HepG2 (cell line): Measurements from ENCODE around the gene IVD. TPM values are rescaled to one million over a fixed set of nuclear protein-coding genes. Genes with fewer than 3 reads are reported as not detected.

ENCODE experiments used
- ATAC-seq: fragments of 200-7000 bp; cut with Tn5 transposase; 3 replicates; pipeline ENCODE4 v1.9.1; 2020; ENCODE audit warnings: mild to moderate bottlenecking, moderate library complexity
- BruUV-seq: library from RNA; stranded (reverse); fragments of 400-500 nt; replicated peaks from 2 replicates; lab custom pipeline; 2021; lab: Mats Ljungman, UMichigan
- CTCF ChIA-PET: fragments of 300-600 bp; formaldehyde crosslinking; extraction: SDS; loops from one replicate; lab custom pipeline; 2021; ENCODE audit warnings: low total read pairs, inconsistent platforms, low intra/inter-chr PET ratio; lab: Yijun Ruan, JAX
- POLR2A ChIA-PET: fragments of 350-600 bp; sonication (Branson Sonifier 250); formaldehyde crosslinking; loops from one replicate; lab custom pipeline; 2020; ENCODE audit warnings: antibody characterized with exemption, inconsistent platforms; lab: Yijun Ruan, JAX
- DNase-seq: peaks from one replicate; pipeline ENCODE4 v3.0.0-alpha.2; 2015; ENCODE audit warnings: low spot score
- FAIRE-seq: peaks from 3 replicates; lab custom pipeline; 2011; peaks lifted over from hg19 to GRCh38; lab: Jason Lieb, UNC
- H2AFZ ChIP-seq: one replicate; pipeline ENCODE4 v1.6.1; 2011; ENCODE audit warnings: low read length, inconsistent platforms
- H3K27ac ChIP-seq: fragments of 300-600 bp; 3 replicates; pipeline ENCODE4 v1.8.0; 2011; ENCODE audit warnings: mixed run types, mild to moderate bottlenecking, mixed read lengths, low read length, inconsistent platforms; ENCODE audit not compliant: insufficient read depth; ENCODE audit errors: extremely low read length
- H3K27me3 ChIP-seq, 2 experiments: fragments of 200-600 bp in 1 of 2; 2 replicates in 1 of 2; 3 replicates in 1 of 2; pipeline versions ENCODE4 v1.6.0 to v1.8.0; 2011; ENCODE audit warnings: low read length in 2 of 2, mild to moderate bottlenecking in 2 of 2, moderate library complexity in 2 of 2, inconsistent platforms in 1 of 2; ENCODE audit not compliant: insufficient read depth in 2 of 2, control insufficient read depth in 1 of 2
- H3K36me3 ChIP-seq, 2 experiments: fragments of 200-600 bp in 1 of 2; replicated peaks in 1 of 2; 2 replicates in 1 of 2; 3 replicates in 1 of 2; pipeline versions ENCODE4 v1.5.1 to v1.8.0; 2011; ENCODE audit warnings: low read length in 2 of 2, inconsistent platforms in 1 of 2; ENCODE audit not compliant: insufficient read depth in 2 of 2, control insufficient read depth in 1 of 2
- H3K4me1 ChIP-seq: 2 replicates; pipeline ENCODE4 v1.5.1; 2012; ENCODE audit warnings: low read length, inconsistent platforms; ENCODE audit not compliant: insufficient read depth
- H3K4me2 ChIP-seq: 2 replicates; pipeline ENCODE4 v1.6.0; 2011; ENCODE audit warnings: low read depth, low read length, inconsistent platforms
- H3K4me3 ChIP-seq, 3 experiments: fragments of 200-600 bp in 1 of 3; sonication (generic), shearing (Covaris generic) in 1 of 3; replicated peaks in 1 of 3; 2 replicates each; pipeline ENCODE4 v1.5.1; 2011 to 2016; ENCODE audit warnings: low read length in 3 of 3, inconsistent platforms in 2 of 3, low read depth in 2 of 3, mild to moderate bottlenecking in 2 of 3, control low read depth in 1 of 3, mixed read lengths in 1 of 3; ENCODE audit not compliant: insufficient read depth in 1 of 3
- H3K79me2 ChIP-seq: one replicate; pipeline ENCODE4 v1.6.1; 2011; ENCODE audit warnings: low read length, inconsistent platforms; ENCODE audit not compliant: insufficient read depth
- H3K9ac ChIP-seq: 2 replicates; pipeline ENCODE4 v1.6.0; 2011; ENCODE audit warnings: mild to moderate bottlenecking, low read depth, low read length, inconsistent platforms; ENCODE audit not compliant: insufficient read depth
- H3K9me3 ChIP-seq: 2 replicates; pipeline ENCODE4 v1.5.1; 2012; ENCODE audit warnings: mild to moderate bottlenecking, low read length
- H4K20me1 ChIP-seq: 2 replicates; pipeline ENCODE4 v1.6.0; 2011; ENCODE audit warnings: inconsistent platforms, mild to moderate bottlenecking, low read length, moderate library complexity; ENCODE audit not compliant: insufficient read depth
- CHD4 ChIP-seq: fragments of 200-600 bp; sonication (generic); IDR thresholded peaks from 2 replicates; pipeline ENCODE4 v1.7.0; 2017; ENCODE audit warnings: mild to moderate bottlenecking, low read length, borderline replicate concordance
- EED ChIP-seq: sonication (generic); formaldehyde crosslinking; IDR thresholded peaks from 2 replicates; pipeline ENCODE4 v1.5.0; 2020; ENCODE audit warnings: mild to moderate bottlenecking, missing genetic modification reagents
- MYC ChIP-seq: sonication (generic); formaldehyde crosslinking; IDR thresholded peaks from 2 replicates; pipeline ENCODE4 v1.9.0; 2021; ENCODE audit warnings: missing genetic modification reagents, borderline replicate concordance
- NCOR1 ChIP-seq: fragments of 200-600 bp; sonication (generic); IDR thresholded peaks from 2 replicates; pipeline ENCODE4 v1.7.0; 2017; ENCODE audit warnings: antibody characterized with exemption, low read length, borderline replicate concordance
- SALL2 ChIP-seq: sonication (generic); formaldehyde crosslinking; IDR thresholded peaks from 2 replicates; pipeline ENCODE4 v1.8.1; 2023; ENCODE audit warnings: mild to moderate bottlenecking, missing genetic modification reagents, inconsistent platforms
- TEAD3 ChIP-seq: optimal IDR thresholded peaks from 2 replicates; pipeline ENCODE3; 2016; ENCODE audit warnings: borderline replicate concordance
- YEATS4 ChIP-seq: sonication (generic); formaldehyde crosslinking; IDR thresholded peaks from 2 replicates; pipeline ENCODE4 v1.4.0; 2020; ENCODE audit warnings: missing genetic modification reagents, borderline replicate concordance
- ZFX ChIP-seq: sonication (generic); formaldehyde crosslinking; IDR thresholded peaks from 2 replicates; pipeline ENCODE4 v1.4.0; 2020; ENCODE audit warnings: mild to moderate bottlenecking, low read depth, missing genetic modification reagents, moderate library complexity
- ZMYM4 ChIP-seq: sonication (generic); formaldehyde crosslinking; IDR thresholded peaks from 2 replicates; pipeline ENCODE4 v1.8.1; 2023; ENCODE audit warnings: mild to moderate bottlenecking, missing genetic modification reagents
- ZSCAN20 ChIP-seq: sonication (generic); formaldehyde crosslinking; IDR thresholded peaks from 2 replicates; pipeline ENCODE4 v1.4.0; 2020; ENCODE audit warnings: missing genetic modification reagents, mild to moderate bottlenecking, borderline replicate concordance
- WGBS: methylation state at CpG from one replicate; pipeline ENCODE4 v1.1.6; 2017; ENCODE audit warnings: low lambda C conversion rate; 5-methylcytosine and 5-hydroxymethylcytosine counted together
- in situ Hi-C: cut with HindIII; loops from 2 replicates; pipeline ENCODE4 v1.10.0; 2017; ENCODE audit warnings: low pct_unique_long_range_greater_than_20kb; ENCODE audit not compliant: extremely low pct_ligation_motif_present
- intact Hi-C: fragments of 100-400 bp; cut with micrococcal nuclease; formaldehyde crosslinking; loops from one replicate; pipeline ENCODE4 v1.10.0; 2022; ENCODE audit not compliant: unreplicated experiment
- polyA plus RNA-seq, 8 experiments: library from polyadenylated mRNA; depleted of rRNA in 3 of 8; stranded (reverse) in 7 of 8; unstranded in 1 of 8; fragments of >200 nt; fragmentation: Illumina TruSeq in 4 of 8; extraction: Trizol in 4 of 8; gene quantifications; 2 replicates each; pipeline versions ENCODE4 v1.2.1 to v1.2.3, GENCODE V29; 2011 to 2016; ENCODE audit warnings: low read depth in 4 of 8, missing spikeins in 1 of 8, mixed read lengths in 1 of 8; ENCODE audit not compliant: insufficient read depth in 1 of 8
- total RNA-seq, 5 experiments: library from RNA; depleted of rRNA; stranded (reverse); fragments of >200 nt; fragmentation: Illumina TruSeq; extraction: Trizol; gene quantifications; 2 replicates each; pipeline ENCODE4 v1.2.3, GENCODE V29; 2016; ENCODE audit warnings: low read depth in 1 of 5
- TF ChIP-seq, protein P1 (sequence below): sonication (generic); formaldehyde crosslinking; conservative IDR thresholded peaks from 2 replicates; pipeline ENCODE4 v1.5.0; 2020; ENCODE audit warnings: missing genetic modification reagents
- TF ChIP-seq, protein P2 (sequence below): sonication (generic); formaldehyde crosslinking; IDR thresholded peaks from 2 replicates; pipeline ENCODE4 v1.8.1; 2023; ENCODE audit warnings: mild to moderate bottlenecking, inconsistent platforms, moderate library complexity, missing genetic modification reagents, borderline replicate concordance
- TF ChIP-seq, protein P3 (sequence below): sonication (generic); formaldehyde crosslinking; IDR thresholded peaks from 2 replicates; pipeline ENCODE4 v1.4.0; 2020; ENCODE audit warnings: missing genetic modification reagents
- TF ChIP-seq, protein P4 (sequence below): sonication (generic); formaldehyde crosslinking; IDR thresholded peaks from 2 replicates; pipeline ENCODE4 v1.8.1; 2023; ENCODE audit warnings: mild to moderate bottlenecking, missing genetic modification reagents
- TF ChIP-seq, protein P5 (sequence below): sonication (generic); formaldehyde crosslinking; IDR thresholded peaks from 2 replicates; pipeline ENCODE4 v1.4.0; 2020; ENCODE audit warnings: missing genetic modification reagents

The IVD gene
- total and polyA plus RNA-seq, 2 of the 13 experiments (the other 11 are each of a cell fraction or from before 2014, with no cell fraction given), result 48.0 to 53.9 TPM

DNA sequence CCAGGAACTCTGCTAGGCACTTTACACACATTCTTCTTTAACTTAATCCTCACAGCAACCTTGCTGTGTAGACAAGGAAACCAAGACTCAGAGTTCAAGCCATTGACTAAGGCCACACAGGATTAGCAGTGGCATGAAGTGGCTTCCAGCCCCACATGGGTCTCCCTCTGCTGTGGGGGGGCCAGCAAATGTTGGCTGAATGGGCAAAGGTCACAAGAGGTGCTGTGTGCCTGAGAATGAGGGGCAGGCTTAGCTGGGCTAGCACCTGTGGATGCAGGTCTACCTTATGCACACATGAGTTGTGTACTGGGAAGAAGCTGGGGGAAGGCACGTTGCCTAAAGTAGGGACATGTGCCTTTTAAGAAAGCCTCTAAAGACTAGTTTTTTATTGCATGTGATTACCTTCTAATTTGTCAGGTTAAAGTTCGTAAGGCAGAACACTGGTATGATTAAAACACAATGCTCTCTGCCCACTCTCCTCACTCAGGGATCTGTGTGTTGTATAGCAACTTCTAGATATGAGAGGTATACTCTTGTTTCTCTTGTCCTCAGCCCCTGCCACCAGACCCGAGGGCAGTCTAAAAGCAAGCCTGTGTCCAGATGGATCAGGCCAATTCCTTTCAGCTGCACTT lies 46.0 kb downstream of the IVD start:
- peak; percentile 32 for FAIRE-seq
- TF ChIP-seq, protein P1, sequence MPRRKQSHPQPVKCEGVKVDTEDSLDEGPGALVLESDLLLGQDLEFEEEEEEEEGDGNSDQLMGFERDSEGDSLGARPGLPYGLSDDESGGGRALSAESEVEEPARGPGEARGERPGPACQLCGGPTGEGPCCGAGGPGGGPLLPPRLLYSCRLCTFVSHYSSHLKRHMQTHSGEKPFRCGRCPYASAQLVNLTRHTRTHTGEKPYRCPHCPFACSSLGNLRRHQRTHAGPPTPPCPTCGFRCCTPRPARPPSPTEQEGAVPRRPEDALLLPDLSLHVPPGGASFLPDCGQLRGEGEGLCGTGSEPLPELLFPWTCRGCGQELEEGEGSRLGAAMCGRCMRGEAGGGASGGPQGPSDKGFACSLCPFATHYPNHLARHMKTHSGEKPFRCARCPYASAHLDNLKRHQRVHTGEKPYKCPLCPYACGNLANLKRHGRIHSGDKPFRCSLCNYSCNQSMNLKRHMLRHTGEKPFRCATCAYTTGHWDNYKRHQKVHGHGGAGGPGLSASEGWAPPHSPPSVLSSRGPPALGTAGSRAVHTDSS (CRISPR knock-in tag), result no peak
- TF ChIP-seq ZFX (CRISPR knock-in tag), result peak; percentile 27; the same call in 1 of the 2 replicates
- peak; percentile 99 for TF ChIP-seq ZSCAN20 (CRISPR knock-in tag)
- TF ChIP-seq, protein P2, sequence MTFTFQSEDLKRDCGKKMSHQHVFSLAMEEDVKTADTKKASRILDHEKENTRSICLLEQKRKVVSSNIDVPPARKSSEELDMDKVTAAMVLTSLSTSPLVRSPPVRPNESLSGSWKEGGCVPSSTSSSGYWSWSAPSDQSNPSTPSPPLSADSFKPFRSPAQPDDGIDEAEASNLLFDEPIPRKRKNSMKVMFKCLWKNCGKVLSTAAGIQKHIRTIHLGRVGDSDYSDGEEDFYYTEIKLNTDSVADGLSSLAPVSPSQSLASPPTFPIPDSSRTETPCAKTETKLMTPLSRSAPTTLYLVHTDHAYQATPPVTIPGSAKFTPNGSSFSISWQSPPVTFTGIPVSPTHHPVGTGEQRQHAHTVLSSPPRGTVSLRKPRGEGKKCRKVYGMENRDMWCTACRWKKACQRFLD (CRISPR knock-in tag), result no peak
- TF ChIP-seq ZMYM4 (CRISPR knock-in tag), result 0 out of 2 replicates have a peak, but pooled peaks have one; percentile 23
- no peak for TF ChIP-seq YEATS4 (CRISPR knock-in tag)
- no peak for TF ChIP-seq TEAD3 (CRISPR knock-in tag)
- no peak for TF ChIP-seq NCOR1
- TF ChIP-seq, protein P3, sequence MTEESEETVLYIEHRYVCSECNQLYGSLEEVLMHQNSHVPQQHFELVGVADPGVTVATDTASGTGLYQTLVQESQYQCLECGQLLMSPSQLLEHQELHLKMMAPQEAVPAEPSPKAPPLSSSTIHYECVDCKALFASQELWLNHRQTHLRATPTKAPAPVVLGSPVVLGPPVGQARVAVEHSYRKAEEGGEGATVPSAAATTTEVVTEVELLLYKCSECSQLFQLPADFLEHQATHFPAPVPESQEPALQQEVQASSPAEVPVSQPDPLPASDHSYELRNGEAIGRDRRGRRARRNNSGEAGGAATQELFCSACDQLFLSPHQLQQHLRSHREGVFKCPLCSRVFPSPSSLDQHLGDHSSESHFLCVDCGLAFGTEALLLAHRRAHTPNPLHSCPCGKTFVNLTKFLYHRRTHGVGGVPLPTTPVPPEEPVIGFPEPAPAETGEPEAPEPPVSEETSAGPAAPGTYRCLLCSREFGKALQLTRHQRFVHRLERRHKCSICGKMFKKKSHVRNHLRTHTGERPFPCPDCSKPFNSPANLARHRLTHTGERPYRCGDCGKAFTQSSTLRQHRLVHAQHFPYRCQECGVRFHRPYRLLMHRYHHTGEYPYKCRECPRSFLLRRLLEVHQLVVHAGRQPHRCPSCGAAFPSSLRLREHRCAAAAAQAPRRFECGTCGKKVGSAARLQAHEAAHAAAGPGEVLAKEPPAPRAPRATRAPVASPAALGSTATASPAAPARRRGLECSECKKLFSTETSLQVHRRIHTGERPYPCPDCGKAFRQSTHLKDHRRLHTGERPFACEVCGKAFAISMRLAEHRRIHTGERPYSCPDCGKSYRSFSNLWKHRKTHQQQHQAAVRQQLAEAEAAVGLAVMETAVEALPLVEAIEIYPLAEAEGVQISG (CRISPR knock-in tag), result 0 out of 2 replicates have a peak, but pooled peaks have one; percentile 22
- TF ChIP-seq EED (CRISPR knock-in tag), result no peak
- TF ChIP-seq CHD4, result no peak
- no peak for TF ChIP-seq SALL2
- TF ChIP-seq MYC (CRISPR knock-in tag), result peak; percentile 54; the same call in 1 of the 2 replicates
- TF ChIP-seq, protein P4, sequence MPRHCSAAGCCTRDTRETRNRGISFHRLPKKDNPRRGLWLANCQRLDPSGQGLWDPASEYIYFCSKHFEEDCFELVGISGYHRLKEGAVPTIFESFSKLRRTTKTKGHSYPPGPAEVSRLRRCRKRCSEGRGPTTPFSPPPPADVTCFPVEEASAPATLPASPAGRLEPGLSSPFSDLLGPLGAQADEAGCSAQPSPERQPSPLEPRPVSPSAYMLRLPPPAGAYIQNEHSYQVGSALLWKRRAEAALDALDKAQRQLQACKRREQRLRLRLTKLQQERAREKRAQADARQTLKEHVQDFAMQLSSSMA (CRISPR knock-in tag), result no peak
- TF ChIP-seq, protein P5, sequence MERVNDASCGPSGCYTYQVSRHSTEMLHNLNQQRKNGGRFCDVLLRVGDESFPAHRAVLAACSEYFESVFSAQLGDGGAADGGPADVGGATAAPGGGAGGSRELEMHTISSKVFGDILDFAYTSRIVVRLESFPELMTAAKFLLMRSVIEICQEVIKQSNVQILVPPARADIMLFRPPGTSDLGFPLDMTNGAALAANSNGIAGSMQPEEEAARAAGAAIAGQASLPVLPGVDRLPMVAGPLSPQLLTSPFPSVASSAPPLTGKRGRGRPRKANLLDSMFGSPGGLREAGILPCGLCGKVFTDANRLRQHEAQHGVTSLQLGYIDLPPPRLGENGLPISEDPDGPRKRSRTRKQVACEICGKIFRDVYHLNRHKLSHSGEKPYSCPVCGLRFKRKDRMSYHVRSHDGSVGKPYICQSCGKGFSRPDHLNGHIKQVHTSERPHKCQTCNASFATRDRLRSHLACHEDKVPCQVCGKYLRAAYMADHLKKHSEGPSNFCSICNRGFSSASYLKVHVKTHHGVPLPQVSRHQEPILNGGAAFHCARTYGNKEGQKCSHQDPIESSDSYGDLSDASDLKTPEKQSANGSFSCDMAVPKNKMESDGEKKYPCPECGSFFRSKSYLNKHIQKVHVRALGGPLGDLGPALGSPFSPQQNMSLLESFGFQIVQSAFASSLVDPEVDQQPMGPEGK (CRISPR knock-in tag), result peak; percentile 94

More for the DNA sequence above, 46.0 kb downstream of the IVD start:
- H3K9me3 ChIP-seq, result no peaks in the 10 kb centered on the region
- ChIA-PET POLR2A (interaction anchor here (0.9 to 1.5 kb wide), 2 partner anchors 18 to 46 kb away, joined by 3 to 5 read pairs; partner anchors contain the start of gene IVD), CTCF (no interaction called here)
- H3K4me2 ChIP-seq, result peak overlapping the region; percentile 54
- H3K36me3 ChIP-seq, result no peaks in the 10 kb centered on the region
- peaks cover 21% of the 10 kb centered on the region; the same call in 1 of the 2 replicates for H4K20me1 ChIP-seq
- peak overlapping the region in 1 of 3 experiments; percentile 37; a peak in 1 of 6 replicates for H3K4me3 ChIP-seq
- intact Hi-C loops (no loop called here), in situ Hi-C loops (no loop called here)
- H3K27ac ChIP-seq, result peak overlapping the region; percentile 43
- H3K4me1 ChIP-seq, result peaks cover 86% of the 10 kb centered on the region
- no TSS peak for BruUV-seq
- H2AFZ ChIP-seq, result no peak overlapping the region
- no peaks in the 10 kb centered on the region for H3K27me3 ChIP-seq
- H3K9ac ChIP-seq, result no peak overlapping the region
- no peak for DNase-seq
- 32% methylated on average over 3 of the region's 3 CpGs for WGBS
- H3K79me2 ChIP-seq, result peaks cover 64% of the 10 kb centered on the region
- peak; percentile 54 for ATAC-seq
